Activated naive CD8-positive, alpha-beta T cell treated with anti-CD3 and anti-CD28 coated beads, Interleukin-2, amount 50 U/mL, for 24 hours (primary cell): ENCODE results near the gene NPIPA5.
"Not testable (repeated sequence)": the region's sequence is repeated elsewhere in the genome, so short reads cannot be mapped to it uniquely, and the experiment has no call there.

Experiments used
- ATAC-seq: fragments of 150-1000 bp; cut with Tn5 transposase; one replicate; pipeline ENCODE4 v1.10.0; 2021
- DNase-seq: peaks from one replicate; pipeline ENCODE4 v3.0.0; 2021
- H3K27ac Mint-ChIP-seq: one replicate; pipeline ENCODE4 v1.8.0; 2021; ENCODE audit warnings: mild to moderate bottlenecking, mixed read lengths
- H3K27me3 Mint-ChIP-seq: one replicate; pipeline ENCODE4 v1.8.0; 2021; ENCODE audit warnings: mixed read lengths
- H3K36me3 Mint-ChIP-seq: one replicate; pipeline ENCODE4 v1.8.0; 2021; ENCODE audit warnings: low read depth, mixed read lengths
- H3K4me1 Mint-ChIP-seq: one replicate; pipeline ENCODE4 v1.8.0; 2021; ENCODE audit warnings: mixed read lengths
- H3K4me3 Mint-ChIP-seq: one replicate; pipeline ENCODE4 v1.8.0; 2021; ENCODE audit warnings: mild to moderate bottlenecking, moderate library complexity, mixed read lengths
- H3K9me3 Mint-ChIP-seq: one replicate; pipeline ENCODE4 v1.8.0; 2021; ENCODE audit warnings: mixed read lengths

Gene NPIPA5

GRCh38 chr16:15399317-15399716, 21.2 kb upstream of the NPIPA5 start:
- ATAC-seq (no peak), DNase-seq (no peak)
- H3K27ac Mint-ChIP-seq, result no peak overlapping the region
- no peaks in the 10 kb centered on the region for H3K9me3 Mint-ChIP-seq
- peaks cover 28% of the 10 kb centered on the region for H3K27me3 Mint-ChIP-seq
- H3K36me3 Mint-ChIP-seq, result no peaks in the 10 kb centered on the region
- no peak overlapping the region for H3K4me3 Mint-ChIP-seq
- no peaks in the 10 kb centered on the region for H3K4me1 Mint-ChIP-seq

- H3K27me3 Mint-ChIP-seq, result peaks cover 28% of the 10 kb centered on the region
- no peaks in the 10 kb centered on the region for H3K4me1 Mint-ChIP-seq
- H3K36me3 Mint-ChIP-seq, result no peaks in the 10 kb centered on the region
- ATAC-seq (no peak), DNase-seq (no peak)
- H3K9me3 Mint-ChIP-seq, result no peaks in the 10 kb centered on the region
- no peak overlapping the region for H3K27ac Mint-ChIP-seq
- no peak overlapping the region for H3K4me3 Mint-ChIP-seq
Observed at GRCh38 chr16:15398618-15399316, 20.7 kb upstream of the NPIPA5 start.

GRCh38 chr16:15396948-15397594, 19.0 kb upstream of the NPIPA5 start:
- Mint-ChIP-seq H3K4me1 (no peaks in the 10 kb centered on the region), H3K9me3 (no peaks in the 10 kb centered on the region), H3K27me3 (peaks cover 30% of the 10 kb centered on the region), H3K27ac (no peak overlapping the region), H3K4me3 (no peak overlapping the region), H3K36me3 (no peaks in the 10 kb centered on the region)
- DNase-seq (no peak), ATAC-seq (no peak)

GRCh38 chr16:15396509-15396829, 18.4 kb upstream of the NPIPA5 start:
- not testable (repeated sequence) for H3K4me1 Mint-ChIP-seq, ATAC-seq, DNase-seq, H3K36me3 Mint-ChIP-seq, H3K27ac Mint-ChIP-seq, H3K9me3 Mint-ChIP-seq, H3K4me3 Mint-ChIP-seq
- peaks cover 30% of the 10 kb centered on the region for H3K27me3 Mint-ChIP-seq

- ATAC-seq, result peak; percentile 46
- H3K27ac Mint-ChIP-seq, H3K9me3 Mint-ChIP-seq, H3K4me3 Mint-ChIP-seq, H3K4me1 Mint-ChIP-seq, H3K36me3 Mint-ChIP-seq: not testable (repeated sequence)
- peak; percentile 9 for DNase-seq
- peaks cover 33% of the 10 kb centered on the region for H3K27me3 Mint-ChIP-seq
Observed at GRCh38 chr16:15395631-15396508, 17.8 kb upstream of the NPIPA5 start, which contains the start of gene MPV17L. MPV17L (plus strand) TSS chr16:15395754; CDS start chr16:15395898, 144 bp downstream.

- not testable (repeated sequence) for H3K36me3 Mint-ChIP-seq, DNase-seq, H3K4me3 Mint-ChIP-seq, H3K9me3 Mint-ChIP-seq, ATAC-seq, H3K4me1 Mint-ChIP-seq, H3K27ac Mint-ChIP-seq
- peaks cover 30% of the 10 kb centered on the region for H3K27me3 Mint-ChIP-seq
Observed at GRCh38 chr16:15393025-15393424, 14.9 kb upstream of the NPIPA5 start.

GRCh38 chr16:15389916-15390315, 11.8 kb upstream of the NPIPA5 start:
- not testable (repeated sequence) for H3K27ac Mint-ChIP-seq, H3K4me3 Mint-ChIP-seq, DNase-seq, H3K9me3 Mint-ChIP-seq, ATAC-seq, H3K36me3 Mint-ChIP-seq, H3K4me1 Mint-ChIP-seq
- peaks cover 13% of the 10 kb centered on the region for H3K27me3 Mint-ChIP-seq

- not testable (repeated sequence) for ATAC-seq, H3K4me3 Mint-ChIP-seq, H3K27me3 Mint-ChIP-seq, H3K4me1 Mint-ChIP-seq, H3K36me3 Mint-ChIP-seq, DNase-seq, H3K9me3 Mint-ChIP-seq, H3K27ac Mint-ChIP-seq
Observed at GRCh38 chr16:15388060-15388459, 10.0 kb upstream of the NPIPA5 start.

GRCh38 chr16:15382810-15383209, 4.7 kb upstream of the NPIPA5 start:
- H3K4me3 Mint-ChIP-seq, DNase-seq, H3K27me3 Mint-ChIP-seq, H3K27ac Mint-ChIP-seq, ATAC-seq, H3K4me1 Mint-ChIP-seq, H3K9me3 Mint-ChIP-seq, H3K36me3 Mint-ChIP-seq: not testable (repeated sequence)

GRCh38 chr16:15357495-15357894, 20.6 kb downstream of the NPIPA5 start:
- DNase-seq, ATAC-seq, H3K9me3 Mint-ChIP-seq: not testable (repeated sequence)

GRCh38 chr16:15354846-15355245, 23.2 kb downstream of the NPIPA5 start:
- H3K36me3 Mint-ChIP-seq, H3K4me1 Mint-ChIP-seq, H3K9me3 Mint-ChIP-seq, ATAC-seq, H3K4me3 Mint-ChIP-seq, H3K27ac Mint-ChIP-seq, DNase-seq, H3K27me3 Mint-ChIP-seq: not testable (repeated sequence)

More at GRCh38 chr16:15357495-15357894, 20.6 kb downstream of the NPIPA5 start:
- not testable (repeated sequence) for H3K4me3 Mint-ChIP-seq, H3K27me3 Mint-ChIP-seq, H3K36me3 Mint-ChIP-seq, H3K27ac Mint-ChIP-seq, H3K4me1 Mint-ChIP-seq

GRCh38 chr16:15352852-15353251, 25.2 kb downstream of the NPIPA5 start:
- not testable (repeated sequence) for H3K9me3 Mint-ChIP-seq, H3K4me3 Mint-ChIP-seq, ATAC-seq, H3K4me1 Mint-ChIP-seq, H3K36me3 Mint-ChIP-seq, H3K27ac Mint-ChIP-seq, H3K27me3 Mint-ChIP-seq, DNase-seq

GRCh38 chr16:15351745-15352144, 26.3 kb downstream of the NPIPA5 start:
- not testable (repeated sequence) for H3K36me3 Mint-ChIP-seq, H3K9me3 Mint-ChIP-seq, ATAC-seq, H3K4me3 Mint-ChIP-seq, H3K27me3 Mint-ChIP-seq, H3K4me1 Mint-ChIP-seq, H3K27ac Mint-ChIP-seq, DNase-seq

GRCh38 chr16:15351251-15351650, 26.8 kb downstream of the NPIPA5 start:
- H3K9me3 Mint-ChIP-seq, H3K27ac Mint-ChIP-seq, DNase-seq, ATAC-seq, H3K4me1 Mint-ChIP-seq, H3K4me3 Mint-ChIP-seq, H3K27me3 Mint-ChIP-seq, H3K36me3 Mint-ChIP-seq: not testable (repeated sequence)

- not testable (repeated sequence) for ATAC-seq, H3K27ac Mint-ChIP-seq, H3K36me3 Mint-ChIP-seq, H3K27me3 Mint-ChIP-seq, H3K9me3 Mint-ChIP-seq, H3K4me1 Mint-ChIP-seq, H3K4me3 Mint-ChIP-seq, DNase-seq
Observed at GRCh38 chr16:15348721-15349120, 29.4 kb downstream of the NPIPA5 start.
